ENCODE results near the gene MED29. TPM values are rescaled to one million over a fixed set of nuclear protein-coding genes. Genes with fewer than 3 reads are reported as not detected.

The MED29 gene
- total RNA-seq, 1 experiment from 2014 or later, result 32.0 TPM

- Histone ChIP-seq H3K36me3 (ENCODE audit: control insufficient read depth in 1 of 2, insufficient read depth in 2 of 2, low read length in 2 of 2) (no peaks in the 10 kb centered on the region), H3K4me3 (replicated peaks in 1 of 2; ENCODE audit: low read depth in 1 of 2, low read length in 2 of 2) (peak overlapping the region; percentile 43 to 56), H3K27ac (ENCODE audit: low read depth, low read length) (peak overlapping the region; percentile 99), H2AFZ (ENCODE audit: low read depth, low read length, poor library complexity, severe bottlenecking) (no peak overlapping the region), H3K4me1 (ENCODE audit: control insufficient read depth in 1 of 2, insufficient read depth in 2 of 2, low read length in 2 of 2) (peaks cover 57 to 96% of the 10 kb centered on the region in 2 experiments), H4K20me1 (ENCODE audit: insufficient read depth) (no peaks in the 10 kb centered on the region), H3K4me2 (ENCODE audit: low read length) (peak overlapping the region; percentile 92), H3K9me3 (ENCODE audit: control insufficient read depth in 1 of 2, insufficient read depth in 1 of 2, low read depth in 1 of 2, low read length in 2 of 2) (no peaks in the 10 kb centered on the region), H3K9me2 (ENCODE audit: insufficient read depth) (no peaks in the 10 kb centered on the region), H3K79me2 (ENCODE audit: insufficient read depth, low read length) (peaks cover 15% of the 10 kb centered on the region), H3K9ac (ENCODE audit: low read length) (peak overlapping the region; percentile 97), H3K27me3 (ENCODE audit: insufficient read depth, low read length) (no peaks in the 10 kb centered on the region)
- TSS peak; percentile 27 for BruUV-seq (replicated peaks)
- TF ChIP-seq SP1 (IDR thresholded peaks at IDR 0.05; ENCODE audit: low read depth), result no peak
- TF ChIP-seq POLR2A (IDR thresholded peaks at IDR 0.05; ENCODE audit: borderline replicate concordance, extremely low read depth, insufficient read depth, insufficient read length), result no peak
- TF ChIP-seq FOSL1 (IDR thresholded peaks at IDR 0.05; ENCODE audit: low read depth), result no peak
- no peak for TF ChIP-seq ZFX (IDR thresholded peaks at IDR 0.05)
- TF ChIP-seq CBX3 (IDR thresholded peaks at IDR 0.05; ENCODE audit: low read depth), result no peak
- TF ChIP-seq CTCF (IDR thresholded peaks at IDR 0.05 in 2 of 3, conservative IDR thresholded peaks at IDR 0.05 in 1 of 3; ENCODE audit: borderline replicate concordance in 1 of 3, insufficient read depth in 1 of 3, low read depth in 2 of 3, low read length in 2 of 3), result no peak
- TF ChIP-seq EZH2phosphoT487 (IDR thresholded peaks at IDR 0.05; ENCODE audit: borderline replicate concordance), result no peak
- no peak for TF ChIP-seq POLR2AphosphoS5 (IDR thresholded peaks at IDR 0.05; ENCODE audit: low read depth, low read length)
- no peak for TF ChIP-seq ELF1 (IDR thresholded peaks at IDR 0.05; ENCODE audit: borderline replicate concordance, low read depth)
- TF ChIP-seq ZNF274 (IDR thresholded peaks at IDR 0.05; ENCODE audit: low read depth, low read length), result no peak
- TF ChIP-seq EZH2 (IDR thresholded peaks at IDR 0.05), result no peak
- no peak for TF ChIP-seq ATF3 (IDR thresholded peaks at IDR 0.05)
- no peak for TF ChIP-seq JUND (IDR thresholded peaks at IDR 0.05)
- no peak for TF ChIP-seq TCF7L2 (IDR thresholded peaks at IDR 0.05; ENCODE audit: borderline replicate concordance, extremely low read depth, insufficient read depth, insufficient read length)
- TF ChIP-seq ZBTB33 (IDR thresholded peaks at IDR 0.05; ENCODE audit: extremely low read depth, insufficient replicate concordance, low read length), result no peak
- no peak for TF ChIP-seq SRF (IDR thresholded peaks at IDR 0.05; ENCODE audit: low read depth)
- ChIA-PET CTCF (interaction anchor here (0.9 to 1.0 kb wide), 2 partner anchors 10 kb away, joined by 3 to 4 read pairs; partner anchors contain the start of genes MED29 and PAF1), POLR2A (interaction anchor here (1.0 to 3.8 kb wide), 6 partner anchors 8 to 34 kb away, joined by 3 to 26 read pairs (median 6); partner anchors contain the start of genes MED29, PAF1 and RPS16), RAD21 (ENCODE audit: low non-redundant PET in 1 of 2, low total read pairs in 2 of 2, uncharacterized antibody in 2 of 2, unreplicated experiment in 2 of 2) (interaction anchor here in 1 of 2 experiments (1.4 kb wide), 1 partner anchor 10 kb away, joined by 4 read pairs; no protein-coding TSS in a partner anchor)
- DNase-seq (ENCODE audit: low read depth, low spot score), result peak; percentile 78
- intact Hi-C loops (cut with micrococcal nuclease), result loop anchor here (1.0 kb wide), 1 partner anchor 10 kb away; no protein-coding TSS in a partner anchor
- peak; percentile 18 for ATAC-seq
Measured at GRCh38 chr19:39401549-39402345, 10.6 kb downstream of the MED29 start.
